IPS-NIHi7 (cell line): ENCODE results near the gene THTPA.

ENCODE experiments used
- DNase-seq: peaks from one replicate; pipeline ENCODE4 v3.0.0; 2012; ENCODE audit warnings: mixed read lengths; ENCODE audit errors: extremely low spot score

Gene THTPA, protein sequence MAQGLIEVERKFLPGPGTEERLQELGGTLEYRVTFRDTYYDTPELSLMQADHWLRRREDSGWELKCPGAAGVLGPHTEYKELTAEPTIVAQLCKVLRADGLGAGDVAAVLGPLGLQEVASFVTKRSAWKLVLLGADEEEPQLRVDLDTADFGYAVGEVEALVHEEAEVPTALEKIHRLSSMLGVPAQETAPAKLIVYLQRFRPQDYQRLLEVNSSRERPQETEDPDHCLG

DNA sequence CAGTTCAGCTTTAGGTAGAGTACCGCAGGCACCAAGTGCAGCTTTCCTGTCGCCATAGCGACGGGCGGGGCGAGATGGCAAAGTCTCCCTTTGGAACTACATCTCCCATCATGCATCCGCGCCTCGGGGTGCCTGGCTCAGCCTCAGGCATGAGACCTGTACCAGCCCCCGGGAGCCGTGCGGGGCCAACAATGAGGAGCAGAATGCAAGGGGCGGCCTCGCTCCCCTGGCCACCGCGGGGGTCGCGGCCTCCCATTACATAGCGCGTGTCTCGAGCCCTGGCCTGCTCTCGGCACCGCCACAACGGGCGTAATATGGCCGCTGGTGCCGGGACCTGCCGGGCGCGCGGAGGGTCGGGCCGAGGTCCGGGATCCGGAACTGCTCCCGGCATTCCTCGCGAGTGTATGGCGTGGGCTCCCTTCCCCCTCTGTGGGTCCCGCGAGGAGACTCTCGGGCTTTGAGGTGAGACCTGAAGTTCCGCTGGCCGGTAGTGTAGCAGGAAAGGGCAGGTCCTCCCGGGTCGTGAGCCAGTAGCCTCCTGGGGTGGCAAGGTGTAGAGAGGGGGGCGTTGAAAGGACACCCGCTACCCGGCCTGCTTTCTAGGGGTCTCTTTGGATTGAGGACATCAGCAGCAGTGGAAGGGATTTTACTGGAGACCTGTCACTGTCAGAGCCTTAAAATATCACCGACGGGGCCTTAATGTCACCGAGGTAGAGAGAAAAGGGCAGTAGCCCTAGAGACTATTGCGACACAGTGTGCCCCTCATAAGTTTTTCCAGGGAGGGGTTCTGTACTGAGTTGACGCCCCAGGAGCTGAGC is at the start of gene THTPA:
THTPA (plus strand) TSS at position 390 of the 818 bp plus-strand sequence. CDS start 487 bp downstream, outside the sequence.
- DNase-seq: peak; percentile 85

DNA sequence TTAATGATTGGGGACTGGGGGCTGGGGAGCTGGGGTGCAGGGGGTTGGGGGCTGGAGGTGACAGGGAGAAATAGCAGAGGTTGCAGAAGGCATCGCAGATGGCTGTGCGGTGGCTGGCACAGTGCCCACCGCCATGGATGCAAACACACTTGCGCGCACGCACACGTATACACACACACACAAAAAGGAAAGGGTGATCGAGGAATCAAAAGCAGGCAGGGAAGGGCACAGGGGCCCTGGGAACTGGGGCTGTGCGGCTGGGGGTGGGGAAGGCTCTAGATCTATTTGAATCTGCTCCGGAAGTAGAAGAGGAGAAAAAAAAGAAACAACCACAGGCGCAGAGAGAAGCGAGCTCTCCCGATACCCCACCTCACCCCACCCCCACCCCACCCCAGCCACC is 43.9 kb upstream of the THTPA start:
- DNase-seq: no peak

GRCh38 chr14:23513005-23513817 is 42.9 kb upstream of the THTPA start:
- DNase-seq: no peak

GRCh38 chr14:23513818-23514643 is 42.0 kb upstream of the THTPA start:
- no peak for DNase-seq

DNA sequence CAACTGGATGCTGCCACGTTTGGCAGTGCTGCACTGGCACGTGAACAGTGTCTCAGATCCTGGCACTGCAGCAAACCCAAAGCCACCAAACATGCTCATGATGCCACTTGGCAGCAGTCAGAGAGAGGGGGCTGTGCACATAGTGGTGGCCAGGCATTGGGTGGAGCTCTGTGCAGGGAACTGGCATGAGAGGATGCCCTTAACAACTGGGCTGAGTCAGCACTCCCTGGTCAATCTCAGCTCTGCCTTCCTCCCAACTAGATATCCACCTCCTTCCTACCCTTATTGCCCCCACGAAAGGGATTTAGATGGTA is 41.5 kb upstream of the THTPA start:
- DNase-seq: no peak

- DNase-seq: no peak
Measured at GRCh38 chr14:23517650-23518326, 38.3 kb upstream of the THTPA start.

DNA sequence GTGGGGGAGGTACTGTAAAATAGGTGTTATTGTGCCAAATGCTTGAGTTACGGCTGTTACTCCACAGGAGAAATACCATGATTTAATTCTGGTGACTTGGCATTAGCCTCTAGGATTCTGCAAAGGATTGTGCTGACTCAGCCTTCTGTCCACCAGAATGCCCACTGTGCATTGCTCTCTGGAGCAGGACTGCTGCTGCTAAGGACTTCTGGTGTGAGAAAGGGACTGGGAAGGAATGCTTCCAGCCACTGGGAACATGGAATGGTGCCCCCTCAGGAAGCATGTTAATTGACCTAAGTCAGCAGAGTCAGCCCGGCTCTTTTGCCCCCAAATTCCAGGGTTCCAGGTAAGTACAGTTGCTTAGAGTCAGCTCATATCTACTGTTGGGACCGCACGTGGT is 37.4 kb upstream of the THTPA start:
- no peak for DNase-seq

DNA sequence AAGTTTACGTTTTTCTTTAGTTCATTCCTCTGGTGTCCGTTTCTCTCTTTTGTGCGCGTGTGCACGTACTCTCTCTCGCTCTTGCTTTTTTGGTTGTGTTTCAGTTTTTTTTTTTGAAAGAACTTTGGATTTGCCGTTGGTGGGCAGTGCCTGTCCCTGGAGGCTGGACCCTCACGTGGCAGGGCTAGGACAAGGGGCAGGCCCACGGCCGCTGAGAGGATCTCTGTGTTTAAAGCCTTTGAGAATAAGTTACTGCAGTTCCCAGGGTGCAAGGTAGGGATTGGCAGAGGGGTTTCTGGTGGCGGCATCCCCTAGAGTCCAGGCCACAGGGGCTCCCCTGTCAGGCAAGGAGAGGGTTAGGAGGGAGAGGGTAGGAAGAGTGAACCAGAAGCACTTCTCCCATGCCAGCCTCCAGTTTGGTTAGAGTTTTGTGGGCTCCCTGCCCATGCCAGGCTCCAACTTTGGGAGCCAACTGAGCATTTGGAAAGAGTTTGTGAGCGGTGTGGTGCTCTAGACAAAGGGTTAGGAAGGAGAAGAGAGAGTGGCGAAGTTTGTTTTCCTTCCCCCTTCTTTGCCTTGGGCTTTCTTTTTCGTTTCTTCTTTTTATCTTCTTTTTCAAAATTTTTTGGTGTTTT is 35.1 kb upstream of the THTPA start:
- DNase-seq: no peak

DNA sequence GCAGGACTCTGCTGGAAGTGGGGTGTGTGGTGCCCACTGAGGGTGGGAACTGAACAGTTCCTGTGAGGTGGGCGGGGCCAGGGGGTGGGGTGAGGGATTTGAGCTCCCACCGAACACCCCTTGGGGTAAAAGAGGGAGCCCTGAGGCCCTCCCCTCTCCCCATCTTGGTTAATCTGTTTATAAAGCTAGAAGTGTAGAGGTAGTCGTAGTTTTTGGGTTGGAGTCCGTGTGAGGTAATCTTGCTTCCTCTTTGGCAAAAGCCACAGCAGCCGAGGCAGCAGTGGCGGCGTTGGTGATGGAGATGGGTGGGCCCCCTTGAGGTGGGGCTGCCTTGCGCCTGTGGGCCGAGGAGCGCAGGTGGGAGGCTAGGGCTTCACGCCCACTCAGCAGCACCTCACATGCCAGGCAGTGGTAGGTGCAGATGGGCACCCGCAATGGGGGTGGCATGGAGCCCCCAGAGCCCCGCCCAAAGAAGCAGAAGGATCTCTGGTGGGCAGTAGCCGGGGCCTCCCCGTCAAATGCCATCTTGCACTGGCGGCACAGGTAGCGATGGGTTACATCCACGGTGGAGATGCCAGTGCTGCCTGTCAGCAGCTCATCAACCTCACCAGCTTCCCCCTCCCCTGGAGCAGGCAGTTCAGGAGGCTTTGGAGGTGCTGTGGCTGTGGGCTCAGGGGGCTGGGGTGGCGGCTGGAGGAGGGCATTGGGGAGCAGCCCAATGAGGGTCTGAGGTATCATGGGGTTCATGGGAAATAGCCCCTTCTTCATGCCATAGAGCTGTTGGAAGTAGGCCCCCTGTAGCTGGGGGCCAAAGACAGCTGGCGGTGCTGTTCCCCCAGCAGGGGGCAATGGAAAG is 34.1 kb upstream of the THTPA start:
- DNase-seq: no peak

DNA sequence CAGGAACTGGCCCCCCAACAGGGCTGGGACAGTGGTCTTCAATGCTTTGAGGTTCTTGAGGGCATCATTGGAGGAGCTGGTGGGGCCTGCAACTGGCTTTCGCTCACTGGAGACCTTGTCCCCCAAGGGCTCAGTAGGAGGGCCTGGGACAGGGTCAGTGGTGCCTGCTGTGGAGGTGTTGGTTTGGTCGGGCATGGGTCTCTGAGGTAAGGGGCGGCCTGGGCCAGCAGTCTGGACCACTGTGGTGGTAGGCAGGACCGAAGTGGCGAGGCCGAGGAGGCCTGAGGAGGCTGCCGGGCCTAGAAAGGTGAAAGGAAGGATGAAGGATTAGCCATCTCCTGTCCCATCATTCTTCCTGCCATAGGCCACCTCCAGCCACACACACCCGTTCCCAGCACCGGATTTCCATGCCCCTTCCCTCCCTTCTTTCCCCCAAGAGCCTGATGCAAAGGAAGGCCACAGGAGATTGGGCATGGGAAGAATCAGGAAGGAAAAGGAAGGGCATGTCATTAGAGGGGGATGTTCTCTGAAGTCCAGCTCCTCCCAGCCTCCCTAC is 33.4 kb upstream of the THTPA start:
- no peak for DNase-seq

DNA sequence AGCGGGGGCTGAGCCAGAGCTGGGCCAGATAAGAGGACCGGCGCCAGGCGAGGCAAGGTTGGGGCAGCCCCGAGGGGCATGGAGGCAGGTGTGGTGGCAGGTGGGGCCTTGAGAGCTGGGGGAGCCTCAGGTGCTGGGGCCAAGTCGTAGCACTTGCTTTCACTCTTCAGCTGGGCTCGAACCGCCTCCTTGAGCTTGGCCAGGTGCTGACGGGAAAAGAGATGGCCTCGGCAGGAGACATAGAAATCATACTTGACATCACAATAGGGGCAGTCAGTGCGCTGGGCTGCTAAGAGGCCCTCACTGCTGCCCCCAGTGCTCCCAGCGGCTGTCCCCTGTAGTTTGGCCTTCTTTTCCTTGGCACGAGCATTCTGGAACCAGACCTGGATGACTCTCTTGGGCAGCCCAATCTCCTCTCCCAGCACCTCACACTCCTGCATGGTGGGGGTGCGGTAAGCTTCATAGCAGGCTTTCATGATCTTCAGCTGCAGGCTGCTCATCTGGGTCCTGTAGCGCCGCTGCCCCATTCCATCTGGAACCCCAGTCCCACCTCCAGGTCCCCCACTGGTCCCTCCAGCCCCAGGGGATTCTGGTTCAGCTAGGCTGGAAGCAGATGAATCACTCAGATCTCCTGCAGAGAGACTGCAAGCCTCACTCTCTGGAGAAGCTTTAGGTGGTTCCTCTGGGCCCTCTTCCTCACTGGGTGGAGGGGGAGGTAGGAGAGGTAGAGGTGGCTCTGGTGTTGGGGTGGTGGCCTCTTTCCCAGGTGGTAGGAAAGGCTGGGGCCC is 32.6 kb upstream of the THTPA start:
- DNase-seq: no peak

GRCh38 chr14:23524954-23525353 is 31.1 kb upstream of the THTPA start:
- DNase-seq: no peak

- no peak for DNase-seq
Measured at GRCh38 chr14:23525611-23526010, 30.5 kb upstream of the THTPA start.

DNA sequence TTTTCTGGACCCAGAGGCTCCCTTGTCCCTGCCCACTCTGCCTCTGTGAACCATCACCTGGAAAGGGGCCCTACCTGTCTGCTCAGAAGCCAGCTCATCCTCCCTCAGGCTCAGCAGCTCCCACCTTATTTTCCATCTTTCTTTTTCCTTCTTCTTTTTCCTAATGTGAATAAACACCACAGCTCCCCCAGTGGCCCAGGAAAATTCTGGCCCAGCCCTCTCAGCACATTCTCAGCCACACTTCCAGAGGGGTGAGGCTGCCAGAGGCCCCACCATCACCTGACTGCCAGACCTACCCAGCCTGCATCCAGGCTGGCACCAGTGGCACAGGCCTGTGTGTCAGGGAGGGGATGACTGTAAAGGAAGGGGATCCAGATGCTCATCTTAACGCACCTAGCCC is 27.5 kb upstream of the THTPA start:
- no peak for DNase-seq

GRCh38 chr14:23529016-23529415 is 27.1 kb upstream of the THTPA start:
- DNase-seq: no peak

GRCh38 chr14:23530375-23531055 is 25.6 kb upstream of the THTPA start:
- no peak for DNase-seq

GRCh38 chr14:23531391-23531790 is 24.7 kb upstream of the THTPA start:
- no peak for DNase-seq

DNA sequence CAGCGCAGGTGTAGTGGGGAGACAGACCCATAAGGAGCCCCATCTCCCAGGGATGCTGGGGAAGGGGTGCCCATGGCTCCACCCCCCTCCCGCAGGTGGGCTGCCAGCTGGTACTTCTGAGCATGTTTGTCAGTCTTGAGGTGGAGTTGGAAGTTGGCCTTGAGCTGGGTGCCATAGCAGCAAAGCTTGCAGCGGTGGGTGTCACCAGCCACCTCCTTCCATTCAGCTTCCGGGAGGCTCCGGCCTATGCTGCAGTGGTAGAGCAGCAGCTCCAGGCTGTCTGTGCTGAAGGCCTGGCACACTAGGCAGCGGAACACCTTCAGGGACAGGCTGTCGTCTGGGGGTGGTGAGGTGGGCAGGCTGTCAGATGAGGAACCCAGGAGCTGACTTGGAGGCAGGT is 23.4 kb upstream of the THTPA start:
- no peak for DNase-seq
